Measurements from ENCODE around the gene LDLRAD1.
"Not testable (repeated sequence)": the region's sequence is repeated elsewhere in the genome, so short reads cannot be mapped to it uniquely, and the experiment has no call there.

Gene LDLRAD1

GRCh38 chr1:54052431-54052933 is 34.5 kb upstream of the LDLRAD1 start:
- Histone ChIP-seq H3K27ac (peak overlapping the region; percentile 91 to 99), H3K9me3 (no peaks in the 10 kb centered on the region), H3K27me3 (no peaks in the 10 kb centered on the region), H3K4me1 (peaks cover 0 to 60% (median 32%) of the 10 kb centered on the region in 4 donors), H3K4me3 (peak overlapping the region; percentile 77 to 97), H3K36me3 (no peaks in the 10 kb centered on the region)
- TF ChIP-seq CTCF (IDR thresholded peaks at IDR 0.05) = no peak
- intact Hi-C loops (cut with DNase I; ENCODE audit: low total_unique reads) = loop anchor here (1.0 kb wide), 1 partner anchor 106 kb away; the partner anchor contains the start of gene LRRC42
- peak in 1 of 2 donors; percentile 24 for DNase-seq

- no peaks in the 10 kb centered on the region for H3K36me3 ChIP-seq
- no peak for DNase-seq
- intact Hi-C loops (cut with DNase I; ENCODE audit: low total_unique reads) = loop anchor here (1.0 kb wide), 1 partner anchor 106 kb away; the partner anchor contains the start of gene LRRC42
These were observed 34.0 kb upstream of the LDLRAD1 start for GRCh38 chr1:54051933-54052430.

GRCh38 chr1:54050435-54050834 is 32.4 kb upstream of the LDLRAD1 start:
- intact Hi-C loops (cut with DNase I; ENCODE audit: low total_unique reads); DNase-seq; H3K27ac ChIP-seq; H3K27me3 ChIP-seq; H3K36me3 ChIP-seq; H3K4me3 ChIP-seq; H3K9me3 ChIP-seq: not testable (repeated sequence)
- H3K4me1 ChIP-seq = peaks cover 0 to 77% (median 34%) of the 10 kb centered on the region in 4 donors

More at GRCh38 chr1:54051933-54052430, 34.0 kb upstream of the LDLRAD1 start:
- H3K9me3 ChIP-seq = no peaks in the 10 kb centered on the region
- no peaks in the 10 kb centered on the region for H3K27me3 ChIP-seq
- peaks cover 0 to 65% (median 34%) of the 10 kb centered on the region in 4 donors for H3K4me1 ChIP-seq
- H3K27ac ChIP-seq = peak overlapping the region; percentile 91 to 99
- peak overlapping the region; percentile 77 to 97 for H3K4me3 ChIP-seq
- TF ChIP-seq CTCF (IDR thresholded peaks at IDR 0.05) = no peak

GRCh38 chr1:54047384-54048305 is 29.7 kb upstream of the LDLRAD1 start:
- no peaks in the 10 kb centered on the region for H3K27me3 ChIP-seq
- no peak overlapping the region for H3K27ac ChIP-seq
- H3K36me3 ChIP-seq = peaks cover 11 to 19% (median 13%) of the 10 kb centered on the region in 3 donors
- H3K9me3 ChIP-seq = no peaks in the 10 kb centered on the region
- peaks cover 0 to 65% (median 34%) of the 10 kb centered on the region in 4 donors for H3K4me1 ChIP-seq
- DNase-seq = no peak
- no peak overlapping the region for H3K4me3 ChIP-seq
- intact Hi-C loops (cut with DNase I; ENCODE audit: low total_unique reads) = no loop called here
- no peak for TF ChIP-seq CTCF (IDR thresholded peaks at IDR 0.05)

- no peak for TF ChIP-seq CTCF (IDR thresholded peaks at IDR 0.05)
- Histone ChIP-seq H3K27me3 (no peaks in the 10 kb centered on the region), H3K36me3 (peaks cover 19 to 27% (median 21%) of the 10 kb centered on the region in 3 donors), H3K4me1 (peaks cover 0 to 61% (median 33%) of the 10 kb centered on the region in 4 donors), H3K9me3 (no peaks in the 10 kb centered on the region), H3K4me3 (no peak overlapping the region), H3K27ac (no peak overlapping the region)
- intact Hi-C loops (cut with DNase I; ENCODE audit: low total_unique reads) = no loop called here
- DNase-seq = no peak
These were observed 28.8 kb upstream of the LDLRAD1 start for GRCh38 chr1:54046671-54047383.

Measured in tibial artery (tissue), 4 donors.